ENCODE measurements around the gene C9orf85. TPM values are rescaled to one million over a fixed set of nuclear protein-coding genes. Genes with fewer than 3 reads are reported as not detected.
A peak's percentile ranks its signal among the peaks of the same experiment; 100 is the strongest.

C9orf85 gene, protein sequence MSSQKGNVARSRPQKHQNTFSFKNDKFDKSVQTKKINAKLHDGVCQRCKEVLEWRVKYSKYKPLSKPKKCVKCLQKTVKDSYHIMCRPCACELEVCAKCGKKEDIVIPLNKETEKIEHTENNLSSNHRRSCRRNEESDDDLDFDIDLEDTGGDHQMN
- total RNA-seq (2021) (13.2 to 20.2 TPM (median 15.2 TPM) in 3 replicates), Bru-seq, nascent RNA (percentile 89 among the genes with signal in this experiment)
- long read RNA-seq, experiment 1, transcript C9orf85-201 (4 exons, 1,279 nt), result major isoform, 13 of 32 reads
- long read RNA-seq, experiment 1, partial matches to known transcripts, result 1 of 32 reads
- long read RNA-seq, experiment 1, other reads (novel, unspliced or antisense), result 17 of 32 reads
- long read RNA-seq, experiment 2, transcript C9orf85-201 (4 exons, 1,279 nt), result major isoform, 5 of 17 reads
- long read RNA-seq, experiment 2, partial matches to known transcripts, result 1 of 17 reads
- long read RNA-seq, experiment 2, other reads (novel, unspliced or antisense), result 10 of 17 reads
- long read RNA-seq, experiment 3, transcript C9orf85-201 (4 exons, 1,279 nt), result major isoform, 28 of 44 reads
- long read RNA-seq, experiment 3, transcript C9orf85-205 (3 exons, 902 nt), result minor isoform, 6 of 44 reads
- long read RNA-seq, experiment 3, partial matches to known transcripts, result 0 of 44 reads
- long read RNA-seq, experiment 3, other reads (novel, unspliced or antisense), result 9 of 44 reads

DNA sequence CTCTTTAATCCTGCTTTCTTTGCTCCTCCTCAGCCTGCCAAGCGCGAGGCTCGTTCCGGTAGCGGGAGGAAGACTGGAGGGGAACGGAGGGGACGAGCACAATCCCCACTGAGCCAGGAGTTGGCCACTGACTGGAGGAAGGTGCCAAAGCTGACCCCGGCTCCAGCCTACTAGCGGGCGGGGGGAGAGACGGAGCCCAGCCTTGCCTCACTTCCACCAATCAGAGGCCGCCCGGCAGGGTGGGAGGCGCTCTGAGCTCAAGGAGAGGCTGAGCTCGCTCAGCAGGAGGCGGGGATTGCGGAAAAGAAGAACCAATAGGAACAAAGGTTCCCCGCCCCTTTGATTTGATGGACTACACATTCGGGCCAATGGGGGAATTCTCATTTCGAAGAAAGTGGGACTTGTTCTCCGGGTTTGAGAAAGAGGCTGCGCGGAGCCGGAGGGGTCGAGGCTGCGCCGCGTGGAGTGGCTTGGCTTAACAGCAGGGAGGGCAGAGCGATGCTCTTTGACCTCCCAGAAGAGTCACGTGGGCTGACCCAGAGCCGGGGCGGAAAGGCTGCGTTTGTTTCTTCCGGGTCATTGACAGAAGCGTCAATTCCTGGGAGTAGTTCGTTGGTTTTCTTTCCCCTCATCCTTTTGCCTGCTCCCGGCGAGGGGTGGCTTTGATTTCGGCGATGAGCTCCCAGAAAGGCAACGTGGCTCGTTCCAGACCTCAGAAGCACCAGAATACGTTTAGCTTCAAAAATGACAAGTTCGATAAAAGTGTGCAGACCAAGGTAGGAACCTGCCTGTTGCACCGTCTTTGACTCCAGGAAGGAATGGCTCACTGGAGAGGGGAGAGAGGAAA is at the start of gene C9orf85, which contains the start of gene ABHD17B:
TSS of gene C9orf85 (plus strand) at position 579 of the 847 bp plus-strand sequence. CDS start at position 675, 96 bp downstream.
TSS of gene ABHD17B (minus strand) at position 133 of the 847 bp plus-strand sequence. CDS start 36,113 bp downstream, outside the sequence.
- peak; percentile 100 for DNase-seq (ENCODE audit: low spot score)
- ChIA-PET POLR2A (interaction anchor here (0.6 to 1.5 kb wide), 24 partner anchors 10 to 454 kb away, joined by 3 to 18 read pairs (median 3); partner anchors contain the start of gene ZFAND5), CTCF (interaction anchor here (0.6 to 2.1 kb wide), 10 partner anchors 10 to 424 kb away, joined by 3 to 12 read pairs (median 4); no protein-coding TSS in a partner anchor)
- no peaks in the 10 kb centered on the region for H3K27me3 Mint-ChIP-seq (ENCODE audit: low read depth)
- peak within 1 kb of the TSS; percentile 100 for H3K27ac Mint-ChIP-seq
- peaks cover 58% of the 10 kb centered on the region for H3K4me1 Mint-ChIP-seq
- H3K4me3 Mint-ChIP-seq, result peak within 1 kb of the TSS; percentile 100
- no peaks in the 10 kb centered on the region for H3K9me3 Mint-ChIP-seq
- peak; percentile 95 for ATAC-seq
- H3K36me3 Mint-ChIP-seq, result peaks cover 5% of the 10 kb centered on the region
- TF ChIP-seq GTF2I (CRISPR knock-in tag; conservative IDR thresholded peaks at IDR 0.05) (no peak), ZNF219 (CRISPR knock-in tag; IDR thresholded peaks at IDR 0.05; ENCODE audit: borderline replicate concordance) (peak; percentile 51; the same call in 1 of the 2 replicates), FOXP1 (CRISPR knock-in tag; IDR thresholded peaks at IDR 0.05; ENCODE audit: borderline replicate concordance) (peak; percentile 65; the same call in 1 of the 2 replicates), ZNF121 (CRISPR knock-in tag; IDR thresholded peaks at IDR 0.05) (no peak), NFATC4 (CRISPR knock-in tag; IDR thresholded peaks at IDR 0.05) (no peak), SMAD4 (CRISPR knock-in tag; IDR thresholded peaks at IDR 0.05) (no peak), ZBTB21 (CRISPR knock-in tag; IDR thresholded peaks at IDR 0.05; ENCODE audit: borderline replicate concordance) (no peak), TP53 (CRISPR knock-in tag; IDR thresholded peaks at IDR 0.05) (no peak), ZNF138 (CRISPR knock-in tag; conservative IDR thresholded peaks at IDR 0.05) (no peak), HMGA2 (CRISPR knock-in tag; IDR thresholded peaks at IDR 0.05) (no peak), NR3C1 (CRISPR knock-in tag; conservative IDR thresholded peaks at IDR 0.05; ENCODE audit: low read depth) (no peak), ZNF671 (CRISPR knock-in tag; IDR thresholded peaks at IDR 0.05) (no peak), ZNF232 (CRISPR knock-in tag; IDR thresholded peaks at IDR 0.05) (peak; percentile 70; the same call in 1 of the 2 replicates)
- TF ChIP-seq, protein P1, sequence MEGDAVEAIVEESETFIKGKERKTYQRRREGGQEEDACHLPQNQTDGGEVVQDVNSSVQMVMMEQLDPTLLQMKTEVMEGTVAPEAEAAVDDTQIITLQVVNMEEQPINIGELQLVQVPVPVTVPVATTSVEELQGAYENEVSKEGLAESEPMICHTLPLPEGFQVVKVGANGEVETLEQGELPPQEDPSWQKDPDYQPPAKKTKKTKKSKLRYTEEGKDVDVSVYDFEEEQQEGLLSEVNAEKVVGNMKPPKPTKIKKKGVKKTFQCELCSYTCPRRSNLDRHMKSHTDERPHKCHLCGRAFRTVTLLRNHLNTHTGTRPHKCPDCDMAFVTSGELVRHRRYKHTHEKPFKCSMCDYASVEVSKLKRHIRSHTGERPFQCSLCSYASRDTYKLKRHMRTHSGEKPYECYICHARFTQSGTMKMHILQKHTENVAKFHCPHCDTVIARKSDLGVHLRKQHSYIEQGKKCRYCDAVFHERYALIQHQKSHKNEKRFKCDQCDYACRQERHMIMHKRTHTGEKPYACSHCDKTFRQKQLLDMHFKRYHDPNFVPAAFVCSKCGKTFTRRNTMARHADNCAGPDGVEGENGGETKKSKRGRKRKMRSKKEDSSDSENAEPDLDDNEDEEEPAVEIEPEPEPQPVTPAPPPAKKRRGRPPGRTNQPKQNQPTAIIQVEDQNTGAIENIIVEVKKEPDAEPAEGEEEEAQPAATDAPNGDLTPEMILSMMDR (IDR thresholded peaks at IDR 0.05), result no peak
- TF ChIP-seq, protein P2, sequence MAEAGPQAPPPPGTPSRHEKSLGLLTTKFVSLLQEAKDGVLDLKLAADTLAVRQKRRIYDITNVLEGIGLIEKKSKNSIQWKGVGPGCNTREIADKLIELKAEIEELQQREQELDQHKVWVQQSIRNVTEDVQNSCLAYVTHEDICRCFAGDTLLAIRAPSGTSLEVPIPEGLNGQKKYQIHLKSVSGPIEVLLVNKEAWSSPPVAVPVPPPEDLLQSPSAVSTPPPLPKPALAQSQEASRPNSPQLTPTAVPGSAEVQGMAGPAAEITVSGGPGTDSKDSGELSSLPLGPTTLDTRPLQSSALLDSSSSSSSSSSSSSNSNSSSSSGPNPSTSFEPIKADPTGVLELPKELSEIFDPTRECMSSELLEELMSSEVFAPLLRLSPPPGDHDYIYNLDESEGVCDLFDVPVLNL (CRISPR knock-in tag; IDR thresholded peaks at IDR 0.05; ENCODE audit: borderline replicate concordance, low read depth), result no peak
- TF ChIP-seq, protein P3, sequence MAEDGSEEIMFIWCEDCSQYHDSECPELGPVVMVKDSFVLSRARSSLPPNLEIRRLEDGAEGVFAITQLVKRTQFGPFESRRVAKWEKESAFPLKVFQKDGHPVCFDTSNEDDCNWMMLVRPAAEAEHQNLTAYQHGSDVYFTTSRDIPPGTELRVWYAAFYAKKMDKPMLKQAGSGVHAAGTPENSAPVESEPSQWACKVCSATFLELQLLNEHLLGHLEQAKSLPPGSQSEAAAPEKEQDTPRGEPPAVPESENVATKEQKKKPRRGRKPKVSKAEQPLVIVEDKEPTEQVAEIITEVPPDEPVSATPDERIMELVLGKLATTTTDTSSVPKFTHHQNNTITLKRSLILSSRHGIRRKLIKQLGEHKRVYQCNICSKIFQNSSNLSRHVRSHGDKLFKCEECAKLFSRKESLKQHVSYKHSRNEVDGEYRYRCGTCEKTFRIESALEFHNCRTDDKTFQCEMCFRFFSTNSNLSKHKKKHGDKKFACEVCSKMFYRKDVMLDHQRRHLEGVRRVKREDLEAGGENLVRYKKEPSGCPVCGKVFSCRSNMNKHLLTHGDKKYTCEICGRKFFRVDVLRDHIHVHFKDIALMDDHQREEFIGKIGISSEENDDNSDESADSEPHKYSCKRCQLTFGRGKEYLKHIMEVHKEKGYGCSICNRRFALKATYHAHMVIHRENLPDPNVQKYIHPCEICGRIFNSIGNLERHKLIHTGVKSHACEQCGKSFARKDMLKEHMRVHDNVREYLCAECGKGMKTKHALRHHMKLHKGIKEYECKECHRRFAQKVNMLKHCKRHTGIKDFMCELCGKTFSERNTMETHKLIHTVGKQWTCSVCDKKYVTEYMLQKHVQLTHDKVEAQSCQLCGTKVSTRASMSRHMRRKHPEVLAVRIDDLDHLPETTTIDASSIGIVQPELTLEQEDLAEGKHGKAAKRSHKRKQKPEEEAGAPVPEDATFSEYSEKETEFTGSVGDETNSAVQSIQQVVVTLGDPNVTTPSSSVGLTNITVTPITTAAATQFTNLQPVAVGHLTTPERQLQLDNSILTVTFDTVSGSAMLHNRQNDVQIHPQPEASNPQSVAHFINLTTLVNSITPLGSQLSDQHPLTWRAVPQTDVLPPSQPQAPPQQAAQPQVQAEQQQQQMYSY (CRISPR knock-in tag; IDR thresholded peaks at IDR 0.05), result no peak
- TF ChIP-seq, protein P4, sequence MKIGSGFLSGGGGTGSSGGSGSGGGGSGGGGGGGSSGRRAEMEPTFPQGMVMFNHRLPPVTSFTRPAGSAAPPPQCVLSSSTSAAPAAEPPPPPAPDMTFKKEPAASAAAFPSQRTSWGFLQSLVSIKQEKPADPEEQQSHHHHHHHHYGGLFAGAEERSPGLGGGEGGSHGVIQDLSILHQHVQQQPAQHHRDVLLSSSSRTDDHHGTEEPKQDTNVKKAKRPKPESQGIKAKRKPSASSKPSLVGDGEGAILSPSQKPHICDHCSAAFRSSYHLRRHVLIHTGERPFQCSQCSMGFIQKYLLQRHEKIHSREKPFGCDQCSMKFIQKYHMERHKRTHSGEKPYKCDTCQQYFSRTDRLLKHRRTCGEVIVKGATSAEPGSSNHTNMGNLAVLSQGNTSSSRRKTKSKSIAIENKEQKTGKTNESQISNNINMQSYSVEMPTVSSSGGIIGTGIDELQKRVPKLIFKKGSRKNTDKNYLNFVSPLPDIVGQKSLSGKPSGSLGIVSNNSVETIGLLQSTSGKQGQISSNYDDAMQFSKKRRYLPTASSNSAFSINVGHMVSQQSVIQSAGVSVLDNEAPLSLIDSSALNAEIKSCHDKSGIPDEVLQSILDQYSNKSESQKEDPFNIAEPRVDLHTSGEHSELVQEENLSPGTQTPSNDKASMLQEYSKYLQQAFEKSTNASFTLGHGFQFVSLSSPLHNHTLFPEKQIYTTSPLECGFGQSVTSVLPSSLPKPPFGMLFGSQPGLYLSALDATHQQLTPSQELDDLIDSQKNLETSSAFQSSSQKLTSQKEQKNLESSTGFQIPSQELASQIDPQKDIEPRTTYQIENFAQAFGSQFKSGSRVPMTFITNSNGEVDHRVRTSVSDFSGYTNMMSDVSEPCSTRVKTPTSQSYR (CRISPR knock-in tag; IDR thresholded peaks at IDR 0.05), result peak; percentile 72; the same call in 1 of the 2 replicates
- TF ChIP-seq, protein P5, sequence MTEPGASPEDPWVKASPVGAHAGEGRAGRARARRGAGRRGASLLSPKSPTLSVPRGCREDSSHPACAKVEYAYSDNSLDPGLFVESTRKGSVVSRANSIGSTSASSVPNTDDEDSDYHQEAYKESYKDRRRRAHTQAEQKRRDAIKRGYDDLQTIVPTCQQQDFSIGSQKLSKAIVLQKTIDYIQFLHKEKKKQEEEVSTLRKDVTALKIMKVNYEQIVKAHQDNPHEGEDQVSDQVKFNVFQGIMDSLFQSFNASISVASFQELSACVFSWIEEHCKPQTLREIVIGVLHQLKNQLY (CRISPR knock-in tag; IDR thresholded peaks at IDR 0.05), result no peak
- TF ChIP-seq, protein P6, sequence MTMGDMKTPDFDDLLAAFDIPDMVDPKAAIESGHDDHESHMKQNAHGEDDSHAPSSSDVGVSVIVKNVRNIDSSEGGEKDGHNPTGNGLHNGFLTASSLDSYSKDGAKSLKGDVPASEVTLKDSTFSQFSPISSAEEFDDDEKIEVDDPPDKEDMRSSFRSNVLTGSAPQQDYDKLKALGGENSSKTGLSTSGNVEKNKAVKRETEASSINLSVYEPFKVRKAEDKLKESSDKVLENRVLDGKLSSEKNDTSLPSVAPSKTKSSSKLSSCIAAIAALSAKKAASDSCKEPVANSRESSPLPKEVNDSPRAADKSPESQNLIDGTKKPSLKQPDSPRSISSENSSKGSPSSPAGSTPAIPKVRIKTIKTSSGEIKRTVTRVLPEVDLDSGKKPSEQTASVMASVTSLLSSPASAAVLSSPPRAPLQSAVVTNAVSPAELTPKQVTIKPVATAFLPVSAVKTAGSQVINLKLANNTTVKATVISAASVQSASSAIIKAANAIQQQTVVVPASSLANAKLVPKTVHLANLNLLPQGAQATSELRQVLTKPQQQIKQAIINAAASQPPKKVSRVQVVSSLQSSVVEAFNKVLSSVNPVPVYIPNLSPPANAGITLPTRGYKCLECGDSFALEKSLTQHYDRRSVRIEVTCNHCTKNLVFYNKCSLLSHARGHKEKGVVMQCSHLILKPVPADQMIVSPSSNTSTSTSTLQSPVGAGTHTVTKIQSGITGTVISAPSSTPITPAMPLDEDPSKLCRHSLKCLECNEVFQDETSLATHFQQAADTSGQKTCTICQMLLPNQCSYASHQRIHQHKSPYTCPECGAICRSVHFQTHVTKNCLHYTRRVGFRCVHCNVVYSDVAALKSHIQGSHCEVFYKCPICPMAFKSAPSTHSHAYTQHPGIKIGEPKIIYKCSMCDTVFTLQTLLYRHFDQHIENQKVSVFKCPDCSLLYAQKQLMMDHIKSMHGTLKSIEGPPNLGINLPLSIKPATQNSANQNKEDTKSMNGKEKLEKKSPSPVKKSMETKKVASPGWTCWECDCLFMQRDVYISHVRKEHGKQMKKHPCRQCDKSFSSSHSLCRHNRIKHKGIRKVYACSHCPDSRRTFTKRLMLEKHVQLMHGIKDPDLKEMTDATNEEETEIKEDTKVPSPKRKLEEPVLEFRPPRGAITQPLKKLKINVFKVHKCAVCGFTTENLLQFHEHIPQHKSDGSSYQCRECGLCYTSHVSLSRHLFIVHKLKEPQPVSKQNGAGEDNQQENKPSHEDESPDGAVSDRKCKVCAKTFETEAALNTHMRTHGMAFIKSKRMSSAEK (CRISPR knock-in tag; IDR thresholded peaks at IDR 0.05; ENCODE audit: borderline replicate concordance), result no peak

Data from WTC11 (cell line).